HG02678 (cell line): Measurements from ENCODE around the gene CCDC24.
A peak's percentile ranks its signal among the peaks of the same experiment; 100 is the strongest.

Experiments
- ATAC-seq: cut with Tn5 transposase; IDR thresholded peaks from one replicate; pipeline ENCODE4 v1.9.1; 2021; ENCODE audit warnings: mild to moderate bottlenecking, moderate library complexity; ENCODE audit not compliant: unreplicated experiment

Gene CCDC24

GRCh38 chr1:44021156-44021555 is 29.8 kb downstream of the CCDC24 start:
- ATAC-seq: no peak

- no peak for ATAC-seq
These were observed 30.4 kb downstream of the CCDC24 start for GRCh38 chr1:44021581-44022321.

GRCh38 chr1:44024031-44024902 is 32.9 kb downstream of the CCDC24 start:
- no peak for ATAC-seq

GRCh38 chr1:44024903-44025525 is 33.6 kb downstream of the CCDC24 start:
- ATAC-seq: no peak

- ATAC-seq: no peak
These were observed 34.4 kb downstream of the CCDC24 start for GRCh38 chr1:44025816-44026215.

GRCh38 chr1:44027320-44027719 is 35.9 kb downstream of the CCDC24 start:
- no peak for ATAC-seq

GRCh38 chr1:44029260-44029910 is 38.0 kb downstream of the CCDC24 start:
- ATAC-seq: peak; percentile 23

GRCh38 chr1:44029911-44030604 is 38.7 kb downstream of the CCDC24 start:
- ATAC-seq: peak; percentile 85

GRCh38 chr1:44030605-44031251 is 39.3 kb downstream of the CCDC24 start:
- peak; percentile 22 for ATAC-seq

- no peak for ATAC-seq
These were observed 40.1 kb downstream of the CCDC24 start, which contains the start of gene SLC6A9 for GRCh38 chr1:44031252-44032169. Gene SLC6A9 (minus strand): TSS chr1:44031462. CDS start chr1:44024277, 7,185 bp downstream.

GRCh38 chr1:44032170-44032790 is 40.9 kb downstream of the CCDC24 start:
- no peak for ATAC-seq

- ATAC-seq: no peak
These were observed 41.7 kb downstream of the CCDC24 start for GRCh38 chr1:44033041-44033575.

- no peak for ATAC-seq
These were observed 42.4 kb downstream of the CCDC24 start for GRCh38 chr1:44033756-44034155.

- no peak for ATAC-seq
These were observed 43.0 kb downstream of the CCDC24 start for GRCh38 chr1:44034423-44034822.

- no peak for ATAC-seq
These were observed 43.7 kb downstream of the CCDC24 start for GRCh38 chr1:44034976-44035716.

- no peak for ATAC-seq
These were observed 44.5 kb downstream of the CCDC24 start for GRCh38 chr1:44035726-44036408.
